KOPT-K1 (cell line): ENCODE results near the gene RALGDS.

ENCODE experiments used
- H3K27ac ChIP-seq: fragments of 200-600 bp; sonication (generic); 2 replicates; pipeline ENCODE4 v1.5.1; 2016; ENCODE audit warnings: antibody characterized with exemption, mild to moderate bottlenecking, low read depth, low read length; ENCODE audit not compliant: poor library complexity, severe bottlenecking
- H3K36me3 ChIP-seq: fragments of 200-600 bp; sonication (generic); 2 replicates; pipeline ENCODE4 v1.5.1; 2017; ENCODE audit warnings: antibody characterized with exemption, mild to moderate bottlenecking, low read length, moderate library complexity; ENCODE audit not compliant: insufficient read depth
- H3K9me3 ChIP-seq: fragments of 200-600 bp; sonication (generic); 2 replicates; pipeline ENCODE4 v1.5.1; 2017; ENCODE audit warnings: antibody characterized with exemption, low read length, mild to moderate bottlenecking; ENCODE audit not compliant: insufficient read depth, poor library complexity, severe bottlenecking

RALGDS gene

GRCh38 chr9:133155156-133155555 lies 34.1 kb upstream of the RALGDS start:
- Histone ChIP-seq H3K9me3 (no peaks in the 10 kb centered on the region), H3K36me3 (no peaks in the 10 kb centered on the region), H3K27ac (no peak overlapping the region)

GRCh38 chr9:133154097-133154989 lies 33.3 kb upstream of the RALGDS start:
- H3K36me3 ChIP-seq, result no peaks in the 10 kb centered on the region
- H3K9me3 ChIP-seq, result no peaks in the 10 kb centered on the region
- no peak overlapping the region for H3K27ac ChIP-seq

GRCh38 chr9:133153227-133154096 lies 32.4 kb upstream of the RALGDS start:
- H3K9me3 ChIP-seq, result no peaks in the 10 kb centered on the region
- no peak overlapping the region for H3K27ac ChIP-seq
- no peaks in the 10 kb centered on the region for H3K36me3 ChIP-seq

- Histone ChIP-seq H3K27ac (no peak overlapping the region), H3K36me3 (no peaks in the 10 kb centered on the region), H3K9me3 (no peaks in the 10 kb centered on the region)
These were observed 30.8 kb upstream of the RALGDS start for GRCh38 chr9:133151601-133152525.

GRCh38 chr9:133151041-133151440 lies 30.0 kb upstream of the RALGDS start:
- H3K27ac ChIP-seq, result no peak overlapping the region
- no peaks in the 10 kb centered on the region for H3K36me3 ChIP-seq
- H3K9me3 ChIP-seq, result no peaks in the 10 kb centered on the region

GRCh38 chr9:133149130-133150015 lies 28.3 kb upstream of the RALGDS start:
- H3K9me3 ChIP-seq, result no peaks in the 10 kb centered on the region
- H3K27ac ChIP-seq, result peak overlapping the region; percentile 51
- no peaks in the 10 kb centered on the region for H3K36me3 ChIP-seq

- Histone ChIP-seq H3K27ac (peak overlapping the region; percentile 51), H3K36me3 (no peaks in the 10 kb centered on the region), H3K9me3 (no peaks in the 10 kb centered on the region)
These were observed 27.4 kb upstream of the RALGDS start for GRCh38 chr9:133148199-133149129.

GRCh38 chr9:133147412-133148198 lies 26.6 kb upstream of the RALGDS start:
- Histone ChIP-seq H3K27ac (peak overlapping the region; percentile 51), H3K36me3 (no peaks in the 10 kb centered on the region), H3K9me3 (no peaks in the 10 kb centered on the region)

- no peak overlapping the region for H3K27ac ChIP-seq
- no peaks in the 10 kb centered on the region for H3K9me3 ChIP-seq
- no peaks in the 10 kb centered on the region for H3K36me3 ChIP-seq
These were observed 25.8 kb upstream of the RALGDS start for GRCh38 chr9:133146746-133147411.

- Histone ChIP-seq H3K36me3 (no peaks in the 10 kb centered on the region), H3K27ac (peak overlapping the region; percentile 47), H3K9me3 (no peaks in the 10 kb centered on the region)
These were observed 24.1 kb upstream of the RALGDS start for GRCh38 chr9:133144904-133145851.

- Histone ChIP-seq H3K27ac (peak overlapping the region; percentile 47), H3K9me3 (no peaks in the 10 kb centered on the region), H3K36me3 (no peaks in the 10 kb centered on the region)
These were observed 23.3 kb upstream of the RALGDS start for GRCh38 chr9:133144142-133144903.
